ENCODE data around the gene VMO1. TPM values are rescaled to one million over a fixed set of nuclear protein-coding genes. Genes with fewer than 3 reads are reported as not detected.

The VMO1 gene
- total and polyA plus RNA-seq, 9 of the 15 experiments (the other 6 are each of a cell fraction or from before 2014, with no cell fraction given): 0.31 TPM; not detected in 8

DNA sequence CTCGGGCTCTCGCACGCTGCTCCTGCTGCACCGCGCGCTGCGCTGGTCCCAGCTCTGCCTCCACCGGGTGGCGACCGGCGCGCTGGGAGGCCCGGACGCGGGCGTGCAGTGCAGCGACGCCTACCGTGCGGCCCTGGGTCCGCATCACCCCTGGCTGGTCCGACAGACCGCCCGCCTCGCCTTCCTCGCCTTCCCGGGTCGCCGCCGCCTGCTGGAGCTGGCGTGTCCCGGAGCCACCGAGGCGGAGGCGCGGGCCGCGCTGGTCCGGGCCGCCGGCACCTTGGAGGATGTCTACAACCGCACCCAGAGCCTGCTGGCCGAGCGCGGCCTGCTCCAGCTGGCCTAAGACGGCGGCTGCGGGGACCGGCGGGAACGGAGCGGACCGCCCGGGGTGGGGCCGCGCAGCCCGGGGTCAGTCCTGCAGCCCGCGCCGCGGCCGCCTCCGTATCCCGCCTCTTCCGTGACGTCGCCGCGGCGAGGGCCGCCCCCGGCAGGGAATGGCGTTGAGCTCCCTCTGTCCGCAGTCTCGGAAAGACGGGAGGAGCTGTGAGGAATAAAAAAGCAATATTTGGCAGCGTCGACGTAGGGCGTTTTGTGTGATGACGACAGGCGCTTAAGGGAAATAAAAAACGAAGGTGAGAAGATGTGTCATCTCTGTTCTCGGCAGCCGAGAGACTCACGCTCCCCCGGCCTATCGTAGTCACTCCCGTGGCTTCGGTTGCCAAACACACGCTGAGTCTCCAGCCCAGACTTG lies 4.0 kb upstream of the VMO1 start (continued):
- TF ChIP-seq, protein P1, sequence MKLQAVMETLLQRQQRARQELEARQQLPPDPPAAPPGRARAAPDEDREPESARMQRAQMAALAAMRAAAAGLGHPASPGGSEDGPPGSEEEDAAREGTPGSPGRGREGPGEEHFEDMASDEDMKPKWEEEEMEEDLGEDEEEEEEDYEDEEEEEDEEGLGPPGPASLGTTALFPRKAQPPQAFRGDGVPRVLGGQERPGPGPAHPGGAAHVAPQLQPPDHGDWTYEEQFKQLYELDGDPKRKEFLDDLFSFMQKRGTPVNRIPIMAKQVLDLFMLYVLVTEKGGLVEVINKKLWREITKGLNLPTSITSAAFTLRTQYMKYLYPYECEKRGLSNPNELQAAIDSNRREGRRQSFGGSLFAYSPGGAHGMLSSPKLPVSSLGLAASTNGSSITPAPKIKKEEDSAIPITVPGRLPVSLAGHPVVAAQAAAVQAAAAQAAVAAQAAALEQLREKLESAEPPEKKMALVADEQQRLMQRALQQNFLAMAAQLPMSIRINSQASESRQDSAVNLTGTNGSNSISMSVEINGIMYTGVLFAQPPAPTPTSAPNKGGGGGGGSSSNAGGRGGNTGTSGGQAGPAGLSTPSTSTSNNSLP (IDR thresholded peaks at IDR 0.05; ENCODE audit: borderline replicate concordance, low read depth, low read length): no peak
- TF ChIP-seq PTRF (tag; IDR thresholded peaks at IDR 0.05): no peak
- TF ChIP-seq ZBTB7A (IDR thresholded peaks at IDR 0.05; ENCODE audit: borderline replicate concordance, control insufficient read depth, low read depth, low read length): peak; percentile 62; the same call in 1 of the 2 replicates
- TF ChIP-seq, protein P2, sequence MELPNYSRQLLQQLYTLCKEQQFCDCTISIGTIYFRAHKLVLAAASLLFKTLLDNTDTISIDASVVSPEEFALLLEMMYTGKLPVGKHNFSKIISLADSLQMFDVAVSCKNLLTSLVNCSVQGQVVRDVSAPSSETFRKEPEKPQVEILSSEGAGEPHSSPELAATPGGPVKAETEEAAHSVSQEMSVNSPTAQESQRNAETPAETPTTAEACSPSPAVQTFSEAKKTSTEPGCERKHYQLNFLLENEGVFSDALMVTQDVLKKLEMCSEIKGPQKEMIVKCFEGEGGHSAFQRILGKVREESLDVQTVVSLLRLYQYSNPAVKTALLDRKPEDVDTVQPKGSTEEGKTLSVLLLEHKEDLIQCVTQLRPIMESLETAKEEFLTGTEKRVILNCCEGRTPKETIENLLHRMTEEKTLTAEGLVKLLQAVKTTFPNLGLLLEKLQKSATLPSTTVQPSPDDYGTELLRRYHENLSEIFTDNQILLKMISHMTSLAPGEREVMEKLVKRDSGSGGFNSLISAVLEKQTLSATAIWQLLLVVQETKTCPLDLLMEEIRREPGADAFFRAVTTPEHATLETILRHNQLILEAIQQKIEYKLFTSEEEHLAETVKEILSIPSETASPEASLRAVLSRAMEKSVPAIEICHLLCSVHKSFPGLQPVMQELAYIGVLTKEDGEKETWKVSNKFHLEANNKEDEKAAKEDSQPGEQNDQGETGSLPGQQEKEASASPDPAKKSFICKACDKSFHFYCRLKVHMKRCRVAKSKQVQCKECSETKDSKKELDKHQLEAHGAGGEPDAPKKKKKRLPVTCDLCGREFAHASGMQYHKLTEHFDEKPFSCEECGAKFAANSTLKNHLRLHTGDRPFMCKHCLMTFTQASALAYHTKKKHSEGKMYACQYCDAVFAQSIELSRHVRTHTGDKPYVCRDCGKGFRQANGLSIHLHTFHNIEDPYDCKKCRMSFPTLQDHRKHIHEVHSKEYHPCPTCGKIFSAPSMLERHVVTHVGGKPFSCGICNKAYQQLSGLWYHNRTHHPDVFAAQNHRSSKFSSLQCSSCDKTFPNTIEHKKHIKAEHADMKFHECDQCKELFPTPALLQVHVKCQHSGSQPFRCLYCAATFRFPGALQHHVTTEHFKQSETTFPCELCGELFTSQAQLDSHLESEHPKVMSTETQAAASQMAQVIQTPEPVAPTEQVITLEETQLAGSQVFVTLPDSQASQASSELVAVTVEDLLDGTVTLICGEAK (IDR thresholded peaks at IDR 0.05): 0 out of 2 replicates have a peak, but pooled peaks have one; percentile 48
- TF ChIP-seq, protein P2 (CRISPR knock-in tag; IDR thresholded peaks at IDR 0.05): no peak
- TF ChIP-seq TGIF2 (CRISPR knock-in tag; IDR thresholded peaks at IDR 0.05): peak; percentile 84
- no peak for TF ChIP-seq GTF2A2 (tag; IDR thresholded peaks at IDR 0.05)
- TF ChIP-seq GATAD2B (IDR thresholded peaks at IDR 0.05; ENCODE audit: borderline replicate concordance): peak; percentile 82; the same call in 1 of the 2 replicates
- TF ChIP-seq, protein P3, sequence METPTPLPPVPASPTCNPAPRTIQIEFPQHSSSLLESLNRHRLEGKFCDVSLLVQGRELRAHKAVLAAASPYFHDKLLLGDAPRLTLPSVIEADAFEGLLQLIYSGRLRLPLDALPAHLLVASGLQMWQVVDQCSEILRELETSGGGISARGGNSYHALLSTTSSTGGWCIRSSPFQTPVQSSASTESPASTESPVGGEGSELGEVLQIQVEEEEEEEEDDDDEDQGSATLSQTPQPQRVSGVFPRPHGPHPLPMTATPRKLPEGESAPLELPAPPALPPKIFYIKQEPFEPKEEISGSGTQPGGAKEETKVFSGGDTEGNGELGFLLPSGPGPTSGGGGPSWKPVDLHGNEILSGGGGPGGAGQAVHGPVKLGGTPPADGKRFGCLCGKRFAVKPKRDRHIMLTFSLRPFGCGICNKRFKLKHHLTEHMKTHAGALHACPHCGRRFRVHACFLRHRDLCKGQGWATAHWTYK (CRISPR knock-in tag; IDR thresholded peaks at IDR 0.05): peak; percentile 81
- TF ChIP-seq PTTG1 (tag; IDR thresholded peaks at IDR 0.05; ENCODE audit: low read depth): no peak
- peak; percentile 55; the same call in 1 of the 2 replicates for TF ChIP-seq HCFC1 (IDR thresholded peaks at IDR 0.05; ENCODE audit: low read depth, low read length)
- TF ChIP-seq STAG1 (CRISPR knock-in tag; IDR thresholded peaks at IDR 0.05; ENCODE audit: borderline replicate concordance): peak; percentile 56; the same call in 1 of the 2 replicates
- peak in 1 of 2 experiments; percentile 50; a peak in 1 of 4 replicates for TF ChIP-seq HDAC1 (IDR thresholded peaks at IDR 0.05)
- peak; percentile 50 for TF ChIP-seq CREB1 (IDR thresholded peaks at IDR 0.05)
- peak; percentile 54 for TF ChIP-seq CREB1 (CRISPR knock-in tag; IDR thresholded peaks at IDR 0.05)
- TF ChIP-seq ZNF224 (CRISPR knock-in tag; IDR thresholded peaks at IDR 0.05): peak; percentile 56; the same call in 1 of the 2 replicates
